Astrocyte (in vitro differentiated cells and primary cell): ENCODE measurements around the gene INPP4A.

Source experiments
- CTCF ChIP-seq: IDR thresholded peaks from 2 replicates; pipeline ENCODE4 v1.5.1; 2011; ENCODE audit warnings: low read depth, mild to moderate bottlenecking, inconsistent platforms, low read length, moderate library complexity; ENCODE audit not compliant: insufficient read depth
- EZH2 ChIP-seq: IDR thresholded peaks from 2 replicates; pipeline ENCODE4 v1.6.1; 2012; ENCODE audit warnings: mild to moderate bottlenecking, low read length, inconsistent platforms; ENCODE audit not compliant: insufficient read depth

- TF ChIP-seq CTCF (no peak), EZH2 (no peak)
These were observed 44.8 kb downstream of the INPP4A start for GRCh38 chr2:98489486-98489885.
